Effector CD4-positive, alpha-beta T cell (primary cell): ENCODE results near the gene NATD1.

Source experiments
- DNase-seq: peaks from one replicate; pipeline ENCODE4 v3.0.0-alpha.2; 2020

NATD1 gene

DNA sequence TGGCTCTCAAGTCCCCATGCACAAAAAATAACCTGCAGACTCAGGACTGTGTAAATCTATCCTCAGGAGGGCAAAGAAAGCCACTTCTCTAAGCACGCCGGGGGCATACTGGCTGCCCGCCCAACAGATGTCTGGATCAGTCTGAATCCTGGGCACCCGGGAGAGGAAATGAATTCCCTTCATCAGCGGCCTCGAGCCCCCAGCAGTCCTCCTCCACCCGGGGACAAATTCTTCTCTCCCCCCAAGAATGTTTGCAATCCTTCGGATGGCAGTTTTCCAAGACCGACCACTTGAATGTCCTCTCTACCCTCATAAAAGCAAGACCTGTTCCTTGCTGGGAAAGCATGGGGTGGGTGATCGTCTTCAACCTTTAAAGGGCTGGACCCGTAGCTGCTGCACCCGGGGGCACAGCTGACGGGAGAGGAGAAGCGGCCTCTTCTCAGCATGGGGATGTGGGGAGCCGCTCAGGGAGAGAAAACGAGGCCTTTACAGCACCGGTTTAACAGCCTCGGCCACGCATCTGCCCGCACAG, 21.9 kb upstream of the NATD1 start:
- DNase-seq: no peak

DNA sequence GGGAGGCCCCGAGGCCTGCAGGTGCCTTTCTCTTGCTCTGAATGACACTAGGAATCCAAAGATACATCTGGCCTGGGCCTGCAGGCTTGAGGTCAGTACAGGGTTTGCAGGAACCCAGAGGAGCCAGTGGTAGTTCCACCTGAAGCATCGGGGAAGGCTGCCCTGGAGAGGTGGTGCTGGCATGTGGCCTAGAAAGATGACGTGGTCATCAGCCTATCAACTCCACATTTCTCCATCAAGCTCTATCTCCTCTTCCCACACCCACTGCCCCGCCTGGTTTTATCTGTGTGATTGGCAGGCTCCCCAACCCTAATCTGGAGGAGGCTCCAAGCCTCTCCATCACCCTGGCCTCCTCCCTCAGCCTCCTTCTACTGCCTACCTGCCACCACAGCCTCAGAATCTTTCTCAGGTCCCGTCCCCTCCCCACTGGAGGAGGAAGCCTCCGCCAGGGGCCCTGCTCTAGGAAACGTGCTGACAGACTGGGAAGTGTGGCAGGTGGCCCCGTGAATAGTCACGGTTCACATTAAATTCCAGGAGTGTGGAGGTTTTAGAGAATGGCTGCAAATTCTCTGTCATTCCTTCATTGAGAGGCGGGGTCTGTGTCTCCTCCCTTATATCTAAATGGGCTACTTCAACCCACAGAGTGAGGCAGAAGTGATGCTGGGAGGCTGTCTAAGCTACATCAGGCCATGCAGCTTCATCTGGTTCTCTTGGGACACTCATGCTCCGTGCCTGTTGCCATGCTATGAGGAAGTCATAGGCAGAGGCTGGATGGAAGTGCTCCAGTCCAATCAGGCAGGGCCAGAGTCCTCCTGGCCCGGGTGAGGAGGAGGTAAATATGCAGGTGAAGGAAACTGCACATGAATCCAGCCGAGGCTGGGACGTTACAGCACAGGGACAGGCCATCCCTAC, 19.9 kb upstream of the NATD1 start:
- no peak for DNase-seq

DNA sequence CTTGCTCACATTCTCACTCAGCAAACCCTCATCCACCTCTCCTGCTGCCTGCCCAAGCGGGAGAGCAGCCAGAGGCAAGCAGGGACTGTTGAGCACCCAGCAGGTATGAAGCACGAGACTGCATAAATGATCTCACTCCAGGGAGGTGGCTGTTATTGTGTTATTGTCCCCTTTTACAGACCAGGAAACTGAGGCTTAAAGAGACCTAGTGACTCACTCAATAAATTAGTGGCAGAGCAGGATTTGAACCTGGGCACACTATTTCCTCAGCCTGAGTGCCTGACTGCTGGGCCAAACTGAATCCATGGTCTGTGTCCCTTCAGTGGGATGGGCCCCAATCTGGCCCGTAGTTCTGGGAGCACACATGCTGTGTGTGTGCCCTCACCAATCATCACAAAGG, 19.0 kb upstream of the NATD1 start:
- DNase-seq: no peak

DNA sequence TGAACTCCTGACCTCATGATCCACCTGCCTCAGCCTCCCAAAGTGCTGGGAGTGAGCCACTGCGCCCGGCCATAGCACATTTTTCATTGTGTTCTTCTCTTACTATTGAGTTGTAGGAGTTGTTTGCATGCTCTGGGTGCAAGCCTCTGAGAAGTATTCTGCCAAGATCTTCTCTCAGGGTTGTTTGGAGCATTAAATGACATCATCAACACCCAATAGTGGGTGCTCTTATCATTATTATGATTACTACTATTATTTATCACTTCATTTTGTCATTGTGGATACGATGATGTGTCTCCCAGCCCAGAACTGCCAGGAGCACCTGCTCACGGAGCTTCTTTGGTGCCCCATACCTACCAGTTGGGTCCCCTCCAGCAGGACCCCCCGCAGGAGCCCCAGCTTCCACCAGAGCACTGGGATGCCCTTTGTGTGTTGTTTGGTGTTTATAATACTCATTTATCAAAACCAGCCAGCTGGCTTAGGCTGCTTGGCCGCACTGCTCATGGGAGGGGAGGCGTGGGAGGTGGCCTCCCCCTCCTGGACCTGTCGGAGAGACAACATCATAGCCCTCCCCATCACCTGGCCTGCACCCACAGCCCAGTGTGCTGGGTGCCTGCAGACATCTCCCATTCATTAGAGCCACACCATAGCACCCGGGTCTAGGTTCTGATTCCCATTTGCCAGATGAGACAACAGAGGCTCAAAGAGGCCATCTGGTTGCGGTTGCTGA, 18.4 kb upstream of the NATD1 start:
- no peak for DNase-seq

DNA sequence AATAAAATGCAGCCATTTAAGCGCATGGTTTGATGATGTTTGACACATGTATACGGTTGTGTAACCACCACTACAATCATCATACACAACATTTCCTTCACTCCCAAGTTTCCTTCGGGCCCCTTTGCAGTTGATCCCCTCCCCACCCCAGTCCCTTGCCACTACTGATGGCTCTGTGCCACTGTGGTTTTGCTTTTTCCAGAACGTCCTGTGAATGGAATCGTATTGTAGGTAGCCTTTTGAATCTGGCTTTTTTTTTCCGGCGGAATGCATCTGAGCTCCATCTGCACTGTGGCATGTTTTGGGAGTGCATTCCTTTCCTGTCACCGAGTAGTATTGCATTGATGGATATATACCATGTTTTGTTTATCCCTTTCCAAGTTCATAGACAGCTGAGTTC, 16.2 kb upstream of the NATD1 start:
- no peak for DNase-seq

DNA sequence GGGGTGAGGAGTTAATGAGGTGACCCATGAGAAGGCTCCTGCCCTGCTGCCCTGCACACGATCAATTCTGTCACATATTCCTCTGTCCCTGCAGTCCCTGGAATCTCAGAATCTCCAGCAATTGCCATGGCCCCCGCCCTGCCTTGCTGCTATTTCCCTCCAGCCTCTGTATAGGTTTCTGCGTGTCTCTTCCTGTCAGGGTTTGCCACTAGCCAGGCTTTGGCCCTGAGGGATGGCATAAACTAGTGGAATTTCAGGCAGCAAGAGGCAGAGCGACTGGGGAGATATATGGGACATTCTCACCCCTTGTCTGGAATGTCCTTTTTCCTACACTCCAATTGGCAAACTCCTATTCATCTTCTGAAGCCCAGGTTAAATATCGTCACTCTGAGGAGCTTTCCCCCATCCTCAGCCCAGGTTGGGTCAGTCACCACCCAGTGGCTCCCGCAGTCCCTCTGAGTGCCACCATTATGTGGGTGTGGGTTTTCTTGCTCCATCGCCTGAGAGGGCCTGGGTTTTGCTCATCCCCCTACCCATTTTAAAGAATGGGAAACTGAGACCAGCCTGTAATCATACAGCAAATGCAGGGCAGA, 15.5 kb upstream of the NATD1 start:
- DNase-seq: no peak

DNA sequence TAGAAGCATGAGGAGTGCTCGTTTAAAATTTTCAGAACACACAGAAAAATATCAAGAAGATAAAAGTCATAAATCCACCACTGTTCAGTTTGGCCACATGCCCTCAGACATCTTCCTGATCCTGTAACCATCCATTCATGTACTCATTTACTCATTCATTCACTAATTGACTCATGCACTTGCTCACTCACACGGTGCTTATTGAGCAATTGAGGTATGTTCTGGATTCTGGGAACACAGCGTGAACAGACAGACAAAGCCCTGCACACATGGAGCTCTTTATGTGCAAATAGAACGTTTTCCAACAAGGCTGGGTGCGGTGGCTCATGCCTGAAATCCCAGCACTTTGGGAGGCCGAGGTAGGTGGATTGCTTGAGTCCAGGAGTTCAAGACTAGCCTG, 10.2 kb upstream of the NATD1 start:
- DNase-seq: no peak

DNA sequence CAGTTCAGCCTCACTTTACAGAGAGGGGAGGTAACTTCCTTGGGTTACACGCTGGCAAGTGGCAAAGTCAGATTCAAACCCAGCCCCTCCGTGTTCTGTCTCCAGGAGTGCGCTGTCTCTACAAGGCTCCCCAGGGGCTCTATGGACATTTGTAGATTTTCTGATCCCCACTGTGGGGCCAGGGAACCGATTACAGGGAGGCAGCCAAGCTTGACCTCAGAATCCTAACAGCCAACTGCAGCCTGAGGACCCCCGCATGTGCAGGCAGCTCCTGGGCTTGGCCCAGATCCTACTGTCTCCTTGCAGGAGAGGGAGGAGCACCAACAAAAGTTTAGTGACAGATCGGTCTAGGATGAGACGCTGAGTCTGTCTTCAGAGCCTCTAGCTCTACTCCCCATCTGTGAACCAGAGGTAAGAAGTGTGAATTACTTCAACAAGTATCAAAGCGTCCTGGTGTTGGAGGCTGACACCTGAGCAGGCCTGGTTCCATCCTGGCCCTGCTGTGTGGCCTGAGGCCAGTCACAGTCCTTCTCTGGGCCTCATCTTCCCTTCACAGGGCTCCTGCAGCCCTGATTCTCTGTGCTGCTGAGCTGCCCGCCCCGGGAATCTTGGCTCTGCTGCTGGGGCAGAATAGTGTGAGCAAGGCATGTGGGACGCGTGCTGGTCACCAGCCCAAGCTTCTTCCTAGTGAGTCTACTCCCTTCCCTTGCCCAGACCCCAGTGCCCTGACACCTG, 9.2 kb upstream of the NATD1 start:
- DNase-seq: no peak

DNA sequence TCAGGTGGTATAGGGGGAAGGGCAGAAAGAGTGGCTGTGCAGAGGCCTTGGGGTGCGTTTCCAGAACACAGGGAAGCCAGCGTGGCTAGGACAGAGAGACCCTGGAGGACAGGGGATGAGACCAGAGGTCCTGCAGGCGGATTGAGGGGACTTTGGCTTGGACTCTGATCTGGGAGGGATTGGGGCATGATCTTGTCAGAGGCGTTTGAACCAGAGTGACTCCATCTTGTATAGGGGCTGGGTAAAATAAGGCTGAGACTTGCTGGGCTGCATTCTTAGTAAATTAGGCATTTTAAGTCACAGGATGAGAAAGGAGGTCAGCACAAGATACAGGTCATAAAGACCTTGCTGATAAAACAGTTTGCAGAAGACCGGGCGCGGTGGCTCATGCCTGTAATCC, 5.4 kb upstream of the NATD1 start:
- DNase-seq: no peak

DNA sequence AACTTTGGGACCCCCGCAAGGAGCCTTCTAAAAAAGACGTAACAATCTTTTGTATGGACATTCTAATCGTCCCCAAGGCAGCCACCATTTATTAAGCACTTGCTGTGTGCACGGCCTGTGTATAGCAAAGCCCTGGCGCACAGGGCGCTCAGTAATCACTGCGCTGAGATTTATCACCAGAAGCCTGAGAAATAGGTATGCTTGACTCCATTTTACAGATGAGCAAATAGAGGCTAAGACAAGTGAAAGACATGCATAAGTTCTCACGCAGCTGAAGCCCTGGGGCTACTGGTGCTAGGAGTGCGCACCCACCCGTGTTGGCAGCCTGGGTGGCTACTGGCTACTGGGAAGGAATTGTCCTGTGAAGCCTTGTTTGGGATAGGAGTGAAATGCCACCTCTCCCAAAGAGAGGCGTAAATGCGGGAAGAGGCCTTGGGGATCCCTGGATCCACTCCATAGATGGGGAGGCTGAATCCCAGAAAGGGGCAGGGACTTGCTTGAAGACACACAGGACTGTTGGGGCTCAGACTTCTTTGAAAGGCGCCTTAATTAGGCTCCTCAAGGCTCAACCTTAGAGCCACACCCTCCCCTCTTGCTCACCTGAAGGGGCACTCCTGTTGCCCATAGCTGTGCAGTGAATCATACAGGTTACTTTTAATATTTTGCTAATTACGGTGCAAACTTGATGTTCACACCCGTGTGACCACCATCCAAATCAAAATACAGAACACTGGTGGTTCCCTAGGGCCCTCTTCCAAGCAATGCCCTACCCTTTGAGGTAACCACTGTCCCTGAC, 634 bp upstream of the NATD1 start:
- DNase-seq: no peak

DNA sequence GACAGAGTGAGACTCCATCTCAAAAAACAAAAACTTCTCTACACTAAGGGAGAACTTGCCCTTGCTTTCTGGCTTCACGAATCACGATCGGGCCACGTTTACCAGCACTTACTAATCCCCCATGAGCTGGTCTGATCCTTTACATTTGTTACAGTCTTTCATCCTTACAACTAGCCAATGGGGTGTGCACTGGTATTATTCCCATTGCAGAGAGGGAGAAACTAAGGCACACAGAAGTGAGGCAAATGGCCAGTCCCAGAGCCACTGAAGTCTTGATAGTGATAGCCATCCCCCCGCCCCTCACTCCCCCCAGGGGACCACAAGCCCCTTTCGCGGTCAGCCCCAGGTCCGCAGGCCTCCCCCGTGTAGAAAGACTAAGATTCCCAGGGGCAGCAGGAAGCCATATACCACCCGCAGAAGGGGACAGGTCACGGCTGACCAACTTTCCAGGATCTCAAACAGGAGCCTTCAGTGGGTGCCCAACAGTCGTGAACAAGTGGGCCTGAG, 868 bp downstream of the NATD1 start:
- no peak for DNase-seq

DNA sequence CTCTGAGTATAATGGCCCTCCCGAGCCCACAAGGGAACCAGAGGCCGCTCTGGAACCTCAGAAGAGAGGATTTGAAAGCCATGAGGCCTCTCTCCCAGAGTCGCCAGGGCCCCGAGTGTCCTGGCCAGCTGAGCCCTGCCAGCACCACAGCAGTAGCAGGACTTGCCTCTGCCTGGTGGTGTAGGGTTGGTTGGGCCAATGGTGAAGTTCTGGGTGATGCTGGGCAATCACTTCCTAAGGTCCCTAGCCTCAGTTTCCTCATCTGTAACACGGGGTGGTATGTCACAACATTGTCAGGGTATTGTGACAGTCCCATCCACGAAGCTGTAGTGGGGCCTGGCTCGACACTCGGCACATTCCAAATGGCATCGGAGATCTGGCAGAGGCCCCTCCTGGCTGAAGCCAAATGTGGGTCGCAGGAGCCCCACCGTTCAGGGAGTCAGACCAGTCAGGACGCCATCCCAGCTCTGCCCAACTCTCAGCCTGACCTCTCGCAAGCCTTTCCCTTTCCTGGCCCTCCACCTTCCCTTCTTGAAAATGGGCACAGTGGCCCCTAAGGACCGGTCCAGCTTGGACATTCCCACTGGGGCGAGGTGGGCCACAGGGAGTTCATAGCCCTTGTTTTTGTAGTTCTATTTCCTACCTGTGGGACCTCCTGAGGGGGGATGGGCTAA, 1.7 kb downstream of the NATD1 start:
- DNase-seq: no peak

DNA sequence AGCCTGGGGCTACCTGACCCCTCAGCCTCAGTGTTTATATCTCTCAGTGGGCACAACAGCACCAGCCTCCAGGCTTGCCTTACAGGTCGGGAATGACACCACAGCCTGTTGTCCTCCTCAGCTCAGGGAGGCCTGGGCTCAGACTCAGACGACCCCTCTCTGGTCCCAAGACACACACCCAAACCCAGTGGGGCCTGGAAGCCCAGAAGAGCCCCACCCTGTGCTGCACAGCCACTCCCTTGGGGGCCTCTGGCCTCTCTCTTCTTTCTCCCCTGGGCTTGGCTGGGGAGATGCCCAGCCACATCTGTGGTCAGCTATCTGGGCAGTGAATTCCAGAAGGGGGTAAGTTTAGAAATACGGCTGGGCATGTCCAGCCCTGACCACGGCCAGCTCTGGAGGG, 2.4 kb downstream of the NATD1 start:
- no peak for DNase-seq

DNA sequence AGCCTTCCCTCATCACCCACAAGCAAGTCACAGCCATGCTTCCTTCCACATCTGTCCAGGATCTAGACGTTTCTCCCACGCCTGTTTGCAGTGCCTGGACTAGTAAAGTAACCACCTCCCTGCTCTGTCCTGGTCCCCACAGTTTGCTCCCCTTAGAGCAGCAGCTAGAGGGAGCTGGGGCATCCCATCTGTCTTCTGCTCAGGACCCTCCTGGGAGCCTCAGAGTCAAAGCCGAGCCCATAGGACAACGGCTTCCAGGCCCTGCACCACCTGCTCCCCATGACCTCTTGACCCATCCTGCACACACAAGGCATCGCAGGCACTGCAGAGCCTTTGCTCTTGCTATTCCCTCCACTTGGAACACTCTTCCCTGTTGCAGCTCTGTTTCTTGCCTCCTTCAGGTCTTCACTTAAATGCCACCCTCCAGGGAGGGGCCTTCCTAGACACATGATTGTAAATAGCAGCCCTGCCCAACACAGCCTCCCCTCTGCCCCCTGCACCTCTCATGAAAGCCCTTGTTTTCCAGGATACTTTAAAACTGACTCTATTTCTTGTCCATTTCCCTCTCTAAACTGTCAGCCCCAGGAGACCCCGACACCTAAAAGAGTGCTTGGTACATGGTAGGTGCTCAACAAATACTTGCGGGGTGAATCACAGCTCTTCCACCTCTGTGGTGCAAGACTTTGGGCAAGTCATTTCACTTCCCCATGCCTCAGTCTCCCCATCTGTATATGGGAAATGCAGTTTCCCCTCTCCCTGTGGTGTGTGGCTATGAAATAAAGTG, 3.1 kb downstream of the NATD1 start:
- DNase-seq: no peak

DNA sequence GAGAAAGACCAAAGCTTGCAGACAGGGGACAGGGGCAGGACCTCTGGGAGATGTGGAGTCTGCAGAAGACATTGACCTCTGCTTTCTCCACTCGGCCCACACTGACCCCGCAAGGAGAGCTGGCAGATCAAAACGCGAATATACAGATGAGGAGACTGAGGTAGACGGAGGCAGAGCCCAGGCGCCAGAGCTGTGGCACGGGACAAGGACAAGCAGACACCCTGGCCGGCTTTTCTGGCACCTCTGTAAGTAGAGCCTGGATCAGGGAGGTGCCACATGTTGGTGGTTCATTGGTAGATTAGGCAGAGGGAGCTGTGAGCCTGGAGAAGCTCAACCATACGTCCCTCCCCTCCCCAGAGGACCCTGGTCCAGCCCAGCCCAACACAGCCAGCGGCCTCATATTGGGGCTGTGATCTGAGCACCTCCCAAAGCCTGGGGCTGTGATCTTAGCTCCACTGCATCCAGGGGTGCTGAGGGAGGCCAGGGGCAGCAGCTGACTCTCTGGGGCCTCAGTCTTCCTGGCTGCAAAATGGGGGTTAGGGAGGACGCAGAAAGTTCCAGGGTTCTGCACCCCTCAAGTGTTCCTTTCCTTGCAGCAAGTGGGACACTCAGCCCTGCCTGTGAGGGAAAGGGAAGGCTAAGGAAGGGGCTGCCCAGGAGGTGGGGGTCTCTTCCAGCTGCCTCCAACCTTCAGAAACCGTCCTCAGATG, 4.0 kb downstream of the NATD1 start:
- no peak for DNase-seq

DNA sequence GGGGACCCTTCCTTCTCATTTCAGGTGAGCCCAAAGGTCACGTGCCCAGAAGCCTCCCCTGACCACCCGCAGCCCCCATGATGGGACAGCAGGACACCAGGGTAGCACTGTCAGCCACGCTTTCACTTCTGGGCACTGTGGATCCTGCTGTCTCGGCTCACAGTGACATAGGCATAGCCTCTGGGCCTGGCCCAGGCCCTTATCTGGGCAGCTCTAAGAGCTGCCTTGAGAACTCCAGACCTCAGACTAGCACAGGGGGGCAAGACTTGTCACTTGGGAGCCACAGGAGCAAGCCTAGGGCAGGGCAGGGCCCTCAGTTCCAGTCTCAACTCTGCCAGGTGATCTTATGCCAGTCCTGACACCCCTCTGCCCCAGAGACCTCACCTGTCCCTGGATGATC, 4.7 kb downstream of the NATD1 start:
- no peak for DNase-seq

DNA sequence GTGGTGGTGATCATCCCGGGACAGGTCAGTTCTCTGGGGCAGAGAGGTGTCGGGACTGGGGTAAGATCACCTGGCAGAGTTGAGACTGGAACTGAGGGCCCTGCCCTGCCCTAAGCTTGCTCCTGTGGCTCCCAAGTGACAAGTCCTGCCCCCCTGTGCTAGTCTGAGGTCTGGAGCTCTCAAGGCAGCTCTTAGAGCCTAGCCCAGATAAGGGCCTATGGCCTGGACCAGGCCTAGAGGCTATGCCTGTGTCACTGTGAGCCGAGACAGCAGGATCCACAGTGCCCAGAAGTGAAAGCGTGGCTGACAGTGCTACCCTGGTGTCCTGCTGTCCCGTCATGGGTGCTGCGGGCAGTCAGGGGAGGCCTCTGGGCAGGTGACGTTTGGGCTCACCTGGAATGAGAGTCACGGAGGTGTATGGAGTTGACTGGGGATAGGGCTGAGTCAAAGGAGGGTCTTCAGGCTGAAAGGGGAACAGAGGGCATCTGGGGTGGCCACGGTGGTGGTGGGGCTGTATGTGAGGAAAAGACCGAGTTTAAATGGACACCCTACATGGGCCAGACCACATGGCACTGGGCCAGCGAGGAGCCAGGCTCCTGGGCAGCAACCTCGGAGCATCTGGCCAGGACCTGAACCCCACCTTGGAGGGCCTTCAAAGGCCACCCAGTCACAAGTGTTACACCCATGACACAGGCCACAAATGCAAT, 5.5 kb downstream of the NATD1 start:
- DNase-seq: no peak

DNA sequence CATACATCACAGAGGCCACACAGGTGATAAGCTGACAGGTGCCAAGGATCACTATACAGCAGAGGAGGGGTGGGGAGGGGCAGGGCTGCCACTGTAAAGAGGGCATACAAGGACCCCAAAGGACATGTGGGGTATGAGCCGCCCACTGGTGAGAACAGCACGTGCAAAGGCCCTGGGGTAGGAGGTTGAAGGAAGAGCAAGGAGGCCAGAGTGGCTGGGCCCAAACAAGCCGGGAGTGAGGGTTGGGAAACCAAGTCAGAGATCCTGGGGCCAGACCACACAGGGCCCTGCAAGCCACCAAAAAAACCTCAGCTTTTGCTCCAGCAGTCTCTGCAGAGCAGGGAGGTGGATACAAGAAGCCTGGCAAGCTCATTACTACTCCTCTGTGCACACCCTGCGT, 6.5 kb downstream of the NATD1 start:
- no peak for DNase-seq

DNA sequence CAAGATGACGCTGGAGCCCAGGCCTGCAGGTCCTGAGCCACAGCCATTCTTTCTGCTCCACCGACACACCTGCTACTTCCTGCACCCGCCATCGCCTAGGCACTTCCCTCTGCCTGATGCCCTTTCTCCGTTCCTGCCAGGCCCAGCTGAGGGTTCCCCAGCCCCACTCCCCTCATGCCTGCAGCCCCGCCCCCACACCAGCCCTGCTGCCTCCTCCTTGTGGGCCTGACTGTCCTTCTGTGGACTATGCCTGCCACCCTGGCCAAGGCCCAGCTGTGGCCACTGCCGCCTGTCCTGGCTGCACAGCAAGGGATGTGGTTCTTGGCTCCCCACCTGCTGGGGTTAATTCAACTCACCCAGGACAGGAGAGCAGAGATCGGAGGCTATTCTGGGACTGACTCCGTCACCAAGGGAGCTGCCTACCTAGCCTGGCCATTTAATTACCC, 7.5 kb downstream of the NATD1 start:
- no peak for DNase-seq
